ENCODE results near the gene STYXL2.

Gene STYXL2

DNA sequence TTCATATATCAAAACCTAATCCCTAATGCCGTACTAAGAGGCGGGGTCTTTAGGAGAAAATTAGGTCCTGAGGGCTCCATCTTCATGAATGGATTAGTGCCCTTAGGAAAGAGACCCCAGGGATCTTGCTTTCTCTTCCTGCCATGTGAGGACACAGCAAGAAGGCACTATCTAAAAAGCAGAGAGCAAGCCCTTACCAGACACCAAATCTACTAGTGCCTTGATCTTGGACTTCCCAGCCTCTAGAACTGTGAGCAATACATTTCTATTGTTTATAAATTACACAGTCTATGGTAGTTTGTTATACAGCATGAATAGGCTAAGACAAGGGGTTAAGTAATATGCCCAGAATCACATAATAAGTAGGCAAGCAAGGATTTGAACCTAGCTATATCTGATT lies 42.9 kb downstream of the STYXL2 start:
- DNase-seq (ENCODE audit: low read depth) = no peak

DNA sequence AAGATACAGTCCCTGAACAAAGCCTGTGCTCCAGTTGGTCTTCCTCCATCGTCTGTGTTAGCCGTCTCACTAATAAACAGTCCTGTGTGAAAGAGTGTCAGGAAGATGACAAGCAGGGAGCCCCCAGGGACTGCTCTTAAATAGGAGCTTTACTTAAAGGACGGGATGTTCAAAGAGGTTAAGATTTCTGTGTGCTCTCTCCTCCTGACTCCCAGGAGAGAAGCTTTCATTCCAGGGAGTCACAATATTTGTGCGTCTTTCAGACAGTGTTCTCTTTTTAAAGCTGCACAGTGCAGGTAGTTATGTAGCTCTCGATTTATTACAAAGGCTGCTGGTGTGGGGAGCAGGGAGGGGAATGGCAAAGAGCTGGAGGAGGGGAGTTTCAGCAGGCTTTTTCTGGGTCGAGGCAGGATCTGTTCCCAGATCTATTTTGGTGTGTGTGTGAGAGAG lies 43.5 kb downstream of the STYXL2 start:
- no peak for DNase-seq (ENCODE audit: low read depth)

DNA sequence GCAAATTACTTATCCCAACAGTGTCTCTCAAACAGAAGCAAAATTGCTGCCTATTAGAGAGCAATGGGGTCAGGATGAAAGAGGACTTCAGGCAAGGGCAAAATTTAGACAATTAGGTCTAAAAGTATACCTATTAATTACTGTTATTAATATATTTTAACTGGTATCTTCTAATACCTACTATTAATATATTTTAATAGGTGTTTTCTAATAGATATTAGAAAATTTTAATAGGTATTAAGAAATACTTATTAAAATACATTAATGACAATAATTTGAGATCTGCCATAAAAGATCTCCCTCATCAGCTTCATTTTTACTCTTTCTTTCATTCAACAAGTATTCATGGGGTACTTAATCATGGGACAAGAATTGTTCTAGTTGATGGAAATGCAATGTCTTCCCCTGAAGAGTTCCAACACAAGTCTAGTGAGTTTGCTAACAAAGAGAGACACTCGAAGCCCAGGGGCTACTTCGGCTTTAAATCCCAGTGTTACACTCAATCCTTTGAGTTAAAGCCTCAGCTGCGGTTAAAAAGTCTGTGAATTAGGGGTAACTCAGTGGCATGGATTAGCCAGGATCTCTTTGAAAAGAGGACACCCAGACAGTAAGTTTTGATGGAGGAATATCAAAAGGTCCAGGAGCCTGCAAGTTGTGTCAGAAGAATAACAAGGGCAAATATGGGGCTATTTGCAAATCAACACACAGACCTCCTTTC lies 44.1 kb downstream of the STYXL2 start:
- no peak for DNase-seq (ENCODE audit: low read depth)

DNA sequence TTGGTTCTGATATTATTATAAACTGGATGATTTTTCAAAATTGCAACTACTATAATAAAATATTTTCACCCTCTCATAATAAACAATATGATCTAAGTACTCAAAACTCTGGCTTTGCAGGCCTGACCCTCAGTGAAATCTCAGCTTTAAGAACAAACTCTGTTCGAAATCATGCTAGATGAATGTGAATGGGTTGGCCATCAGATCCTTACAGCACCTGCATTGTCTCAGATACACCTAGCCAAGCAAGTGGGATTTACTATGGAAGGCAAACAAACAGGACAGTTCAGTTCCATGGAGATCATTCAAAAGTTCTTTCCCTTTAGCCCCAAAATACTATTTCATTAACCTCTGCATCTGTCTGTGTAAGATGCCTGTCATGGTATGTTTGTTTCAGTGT lies 44.8 kb downstream of the STYXL2 start:
- DNase-seq (ENCODE audit: low read depth) = no peak

DNA sequence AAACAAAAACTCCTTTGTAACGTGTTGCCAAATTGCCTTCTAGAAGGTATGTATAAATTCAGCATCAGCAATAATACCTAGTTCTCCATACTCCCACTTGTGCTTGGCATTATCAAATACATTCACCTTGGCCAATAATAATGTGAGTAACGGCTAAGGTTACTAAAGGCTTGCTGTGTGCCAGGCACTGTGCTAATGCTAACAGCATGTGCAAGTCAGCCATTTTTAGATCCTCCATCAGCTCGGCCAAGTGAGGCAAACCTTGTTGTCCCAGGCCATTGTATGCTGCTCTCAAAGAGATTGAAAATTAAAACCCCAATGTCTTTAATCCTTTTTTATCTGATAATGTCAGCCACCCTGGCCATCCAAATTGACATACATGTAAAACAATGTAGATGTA lies 48.1 kb downstream of the STYXL2 start:
- no peak for DNase-seq (ENCODE audit: low read depth)

Measured in HS-5 (cell line).